IMR-90 (cell line): ENCODE data around the gene MMP24. TPM values are rescaled to one million over a fixed set of nuclear protein-coding genes. Genes with fewer than 3 reads are reported as not detected.

ENCODE experiments used
- ATAC-seq: fragments of 200-7000 bp; cut with Tn5 transposase; 2 replicates; pipeline ENCODE4 v1.9.1; 2020; ENCODE audit warnings: low read depth, mild to moderate bottlenecking, moderate library complexity
- BruUV-seq: library from RNA; stranded (reverse); fragments of 400-500 nt; replicated peaks from 2 replicates; lab custom pipeline; 2021; lab: Mats Ljungman, UMichigan
- CTCF ChIA-PET: fragments of 300-600 bp; formaldehyde crosslinking; extraction: SDS; loops from one replicate; lab custom pipeline; 2021; ENCODE audit warnings: antibody characterized with exemption; lab: Yijun Ruan, JAX
- POLR2A ChIA-PET: fragments of 300-600 bp; sonication (Branson Sonifier 250); formaldehyde crosslinking; loops from one replicate; lab custom pipeline; 2022; ENCODE audit warnings: antibody characterized with exemption; ENCODE audit not compliant: unreplicated experiment; lab: Charles Lee
- DNase-seq: peaks from one replicate; pipeline ENCODE4 v3.0.0; 2013
- H2AFZ ChIP-seq: replicated peaks from 2 replicates; pipeline ENCODE3; 2013; ENCODE audit warnings: low read length, mild to moderate bottlenecking; ENCODE audit not compliant: poor library complexity
- H2AK5ac ChIP-seq: 2 replicates; pipeline ENCODE4 v1.6.1; 2013; ENCODE audit warnings: low read depth, low read length, inconsistent platforms
- H2AK9ac ChIP-seq: replicated peaks from 2 replicates; pipeline ENCODE3; 2013; ENCODE audit warnings: mild to moderate bottlenecking, low read depth, low read length, moderate library complexity; ENCODE audit not compliant: poor library complexity
- H2BK120ac ChIP-seq: 2 replicates; pipeline ENCODE4 v1.6.1; 2013; ENCODE audit warnings: low read depth, low read length, inconsistent platforms
- H2BK15ac ChIP-seq: 3 replicates; pipeline ENCODE4 v1.6.1; 2013; ENCODE audit warnings: low read depth, low read length, inconsistent platforms
- H2BK20ac ChIP-seq: 2 replicates; pipeline ENCODE4 v1.6.1; 2013; ENCODE audit warnings: low read depth, mild to moderate bottlenecking, inconsistent platforms, low read length, moderate library complexity
- H2BK5ac ChIP-seq: 2 replicates; pipeline ENCODE4 v1.6.1; 2013; ENCODE audit warnings: mild to moderate bottlenecking, low read depth, low read length, inconsistent platforms; ENCODE audit not compliant: poor library complexity, severe bottlenecking
- H3K14ac ChIP-seq: replicated peaks from 2 replicates; pipeline ENCODE4 v1.6.1; 2013; ENCODE audit warnings: low read depth, low read length, inconsistent platforms
- H3K18ac ChIP-seq: 2 replicates; pipeline ENCODE4 v1.6.1; 2013; ENCODE audit warnings: low read depth, low read length, control low read depth
- H3K23ac ChIP-seq: 2 replicates; pipeline ENCODE4 v1.6.1; 2013; ENCODE audit warnings: low read depth, low read length, inconsistent platforms
- H3K27ac ChIP-seq: 2 replicates; pipeline ENCODE4 v1.5.1; 2013; ENCODE audit warnings: mild to moderate bottlenecking, control low read depth, low read length; ENCODE audit not compliant: insufficient read depth
- H3K27me3 ChIP-seq: 2 replicates; pipeline ENCODE4 v1.6.1; 2013; ENCODE audit warnings: low read length; ENCODE audit not compliant: control insufficient read depth, insufficient read depth
- H3K36me3 ChIP-seq: 2 replicates; pipeline ENCODE4 v1.6.1; 2013; ENCODE audit warnings: low read length, mixed read lengths; ENCODE audit not compliant: control insufficient read depth, insufficient read depth
- H3K4ac ChIP-seq: 2 replicates; pipeline ENCODE4 v1.6.1; 2013; ENCODE audit warnings: low read depth, low read length, inconsistent platforms
- H3K4me1 ChIP-seq: 2 replicates; pipeline ENCODE4 v1.6.1; 2013; ENCODE audit warnings: low read length, mixed read lengths; ENCODE audit not compliant: control insufficient read depth, insufficient read depth
- H3K4me2 ChIP-seq: 2 replicates; pipeline ENCODE4 v1.6.1; 2013; ENCODE audit warnings: low read depth, mild to moderate bottlenecking, control low read depth, low read length, moderate library complexity
- H3K4me3 ChIP-seq: 2 replicates; pipeline ENCODE4 v1.5.1; 2013; ENCODE audit warnings: low read depth, mild to moderate bottlenecking, control low read depth, low read length, moderate library complexity; ENCODE audit not compliant: insufficient read depth
- H3K56ac ChIP-seq: 2 replicates; pipeline ENCODE4 v1.6.1; 2013; ENCODE audit warnings: low read length, inconsistent platforms; ENCODE audit not compliant: insufficient read depth; ENCODE audit errors: extremely low read depth
- H3K79me1 ChIP-seq, 2 experiments: 2 replicates each; pipeline ENCODE4 v1.6.1; 2013; ENCODE audit warnings: low read length in 2 of 2, inconsistent platforms in 1 of 2, low read depth in 1 of 2
- H3K9ac ChIP-seq: 2 replicates; pipeline ENCODE4 v1.6.1; 2013; ENCODE audit warnings: low read depth, low read length, control low read depth
- H3K9me1 ChIP-seq: 2 replicates; pipeline ENCODE4 v1.6.1; 2013; ENCODE audit warnings: low read length, inconsistent platforms; ENCODE audit not compliant: insufficient read depth
- H3K9me3 ChIP-seq: 2 replicates; pipeline ENCODE4 v1.6.1; 2013; ENCODE audit warnings: low read length; ENCODE audit not compliant: control insufficient read depth, insufficient read depth
- H4K20me1 ChIP-seq: 2 replicates; pipeline ENCODE4 v1.6.1; 2013; ENCODE audit warnings: low read length, inconsistent platforms; ENCODE audit not compliant: insufficient read depth
- H4K5ac ChIP-seq: 2 replicates; pipeline ENCODE4 v1.6.1; 2013; ENCODE audit warnings: mild to moderate bottlenecking, low read depth, low read length, control low read depth
- H4K8ac ChIP-seq, 2 experiments: 2 replicates each; pipeline ENCODE4 v1.6.1; 2013; ENCODE audit warnings: low read depth in 2 of 2, low read length in 2 of 2, control low read depth in 1 of 2, inconsistent platforms in 1 of 2
- H4K91ac ChIP-seq: 2 replicates; pipeline ENCODE4 v1.6.1; 2013; ENCODE audit warnings: low read depth, low read length, inconsistent platforms; ENCODE audit not compliant: insufficient read depth
- BHLHE40 ChIP-seq: fragments of 150-350 bp; IDR thresholded peaks from 2 replicates; pipeline ENCODE4 v1.6.1; 2016; ENCODE audit warnings: mild to moderate bottlenecking, low read depth, low read length
- CEBPB ChIP-seq: IDR thresholded peaks from 2 replicates; pipeline ENCODE4 v1.6.1; 2012; ENCODE audit warnings: low read depth, low read length, improper control_type of control experiment
- CHD1 ChIP-seq: IDR thresholded peaks from 2 replicates; pipeline ENCODE4 v1.6.1; 2012; ENCODE audit warnings: low read depth, low read length, improper control_type of control experiment
- FOS ChIP-seq: fragments of 150-350 bp; IDR thresholded peaks from 2 replicates; pipeline ENCODE4 v1.6.1; 2016; ENCODE audit warnings: low read depth, low read length
- MAFK ChIP-seq: IDR thresholded peaks from 2 replicates; pipeline ENCODE4 v1.6.1; 2012; ENCODE audit warnings: low read depth, low read length, improper control_type of control experiment
- MAZ ChIP-seq: IDR thresholded peaks from 2 replicates; pipeline ENCODE4 v1.6.1; 2012; ENCODE audit warnings: low read depth, mild to moderate bottlenecking, low read length, improper control_type of control experiment, moderate library complexity, borderline replicate concordance
- MXI1 ChIP-seq: IDR thresholded peaks from 2 replicates; pipeline ENCODE4 v1.6.1; 2012; ENCODE audit warnings: low read depth, mild to moderate bottlenecking, low read length, moderate library complexity, borderline replicate concordance
- NFE2L2 ChIP-seq: fragments of 150-350 bp; IDR thresholded peaks from 2 replicates; pipeline ENCODE4 v1.6.1; 2016; ENCODE audit warnings: low read depth, mild to moderate bottlenecking, low read length
- POLR2A ChIP-seq: IDR thresholded peaks from 2 replicates; pipeline ENCODE4 v1.6.1; 2012; ENCODE audit warnings: mild to moderate bottlenecking, low read depth, low read length
- RAD21 ChIP-seq: IDR thresholded peaks from 2 replicates; pipeline ENCODE4 v1.6.1; 2012; ENCODE audit warnings: low read length, improper control_type of control experiment
- RCOR1 ChIP-seq: IDR thresholded peaks from 2 replicates; pipeline ENCODE4 v1.6.1; 2012; ENCODE audit warnings: mild to moderate bottlenecking, low read length, improper control_type of control experiment; ENCODE audit not compliant: insufficient replicate concordance
- RFX5 ChIP-seq: IDR thresholded peaks from 2 replicates; pipeline ENCODE4 v1.8.0; 2012; ENCODE audit warnings: low read depth, mild to moderate bottlenecking, low read length, moderate library complexity
- SMC3 ChIP-seq: fragments of 150-350 bp; IDR thresholded peaks from 2 replicates; pipeline ENCODE4 v1.6.1; 2016; ENCODE audit warnings: low read depth, mild to moderate bottlenecking, antibody characterized with exemption, low read length, moderate library complexity
- WGBS, 2 experiments: methylation state at CpG; one replicate each; pipeline versions ENCODE4 v1.1.5 to v1.1.7; 2013; ENCODE audit warnings: missing lambda C conversion rate in 2 of 2; ENCODE audit not compliant: insufficient read length in 1 of 2; ENCODE audit errors: extremely low coverage in 2 of 2; 5-methylcytosine and 5-hydroxymethylcytosine counted together
- dilution Hi-C: fragments of 300-500 bp; cut with HindIII; formaldehyde crosslinking; loops from one replicate; pipeline ENCODE4 v1.14.3; 2018; ENCODE audit warnings: low sequenced_read_pairs; ENCODE audit not compliant: unreplicated experiment
- in situ Hi-C: fragments of 300-500 bp; cut with MboI; formaldehyde crosslinking; loops from 3 replicates; pipeline ENCODE4 v1.14.3; 2019; ENCODE audit warnings: low sequenced_read_pairs, inconsistent platforms, mixed read lengths
- intact Hi-C: fragments of 100-400 bp; cut with micrococcal nuclease; formaldehyde crosslinking; loops from 2 replicates; pipeline ENCODE4 v1.10.0; 2022
- polyA plus RNA-seq, 3 experiments: library from polyadenylated mRNA; depleted of rRNA; stranded (reverse); fragments of >200 nt; gene quantifications; 2 replicates each; pipeline ENCODE4 v1.2.3, GENCODE V29; 2012; ENCODE audit warnings: low replicate concordance in 1 of 3
- total RNA-seq: library from RNA; depleted of rRNA; stranded (reverse); fragments of >200 nt; gene quantifications from 2 replicates; pipeline ENCODE4 v1.2.3, GENCODE V29; 2012
- TF ChIP-seq, protein P1 (sequence below): fragments of 150-350 bp; IDR thresholded peaks from 2 replicates; pipeline ENCODE4 v1.6.1; 2017; ENCODE audit warnings: mild to moderate bottlenecking, antibody characterized with exemption, low read length, low read depth
- TF ChIP-seq, protein P2 (sequence below): conservative IDR thresholded peaks from 2 replicates; pipeline ENCODE4 v1.5.1; 2012; ENCODE audit warnings: mild to moderate bottlenecking, low read depth, low read length, improper control_type of control experiment
- TF ChIP-seq, protein P3 (sequence below): fragments of 150-350 bp; IDR thresholded peaks from 2 replicates; pipeline ENCODE4 v1.6.1; 2016; ENCODE audit warnings: low read depth, mild to moderate bottlenecking, low read length, moderate library complexity, borderline replicate concordance

MMP24 gene
- total and polyA plus RNA-seq, 2 of the 4 experiments (the other 2 are of a cell fraction), result 0.36 to 0.79 TPM

DNA sequence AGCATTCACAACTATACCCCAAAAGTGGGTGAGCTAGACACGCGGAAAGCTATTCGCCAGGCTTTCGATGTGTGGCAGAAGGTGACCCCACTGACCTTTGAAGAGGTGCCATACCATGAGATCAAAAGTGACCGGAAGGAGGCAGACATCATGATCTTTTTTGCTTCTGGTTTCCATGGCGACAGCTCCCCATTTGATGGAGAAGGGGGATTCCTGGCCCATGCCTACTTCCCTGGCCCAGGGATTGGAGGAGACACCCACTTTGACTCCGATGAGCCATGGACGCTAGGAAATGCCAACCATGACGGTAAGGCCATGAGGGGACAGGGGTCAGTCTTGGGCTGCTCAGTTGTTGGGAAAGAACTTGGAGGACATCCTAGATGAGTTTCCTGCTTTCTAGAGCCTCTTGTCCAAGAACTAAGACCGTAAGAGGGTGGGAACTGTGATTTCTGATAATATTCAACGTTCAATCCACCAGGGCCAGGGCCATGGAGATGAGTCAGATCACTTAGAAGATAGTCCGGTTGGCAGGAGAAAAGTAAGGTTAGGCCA, 28.0 kb downstream of the MMP24 start:
- Histone ChIP-seq H3K79me1 (0 out of 4 replicates have a peak, but pooled peaks cover 0 to 3% of the 10 kb centered on the region in 2 experiments), H2AFZ (no peak overlapping the region), H4K20me1 (no peaks in the 10 kb centered on the region), H4K8ac (no peak overlapping the region), H3K27ac (no peak overlapping the region), H2BK20ac (no peak overlapping the region), H3K4me1 (0 out of 2 replicates have a peak, but pooled peaks cover 3% of the 10 kb centered on the region), H3K9ac (no peak overlapping the region), H2AK9ac (no peak overlapping the region), H3K4ac (no peak overlapping the region), H2BK120ac (no peak overlapping the region), H2BK15ac (no peak overlapping the region), H4K91ac (no peak overlapping the region), H3K23ac (no peak overlapping the region), H2BK5ac (no peak overlapping the region), H3K9me1 (no peaks in the 10 kb centered on the region; the same call in 1 of the 2 replicates), H3K36me3 (no peaks in the 10 kb centered on the region), H3K4me2 (no peak overlapping the region), H3K4me3 (no peak overlapping the region), H3K56ac (no peak overlapping the region), H2AK5ac (no peak overlapping the region), H3K14ac (no peak overlapping the region), H4K5ac (no peak overlapping the region), H3K18ac (no peak overlapping the region), H3K27me3 (no peaks in the 10 kb centered on the region), H3K9me3 (no peaks in the 10 kb centered on the region)
- in situ Hi-C loops, result loop anchor here (25.0 kb wide), 1 partner anchor 392 kb away; the partner anchor contains the start of gene GGT7
- no peak for ATAC-seq
- POLR2A ChIA-PET, result no interaction called here
- TF ChIP-seq NFE2L2 (no peak), MAZ (no peak), RCOR1 (no peak), SMC3 (no peak), MAFK (no peak), MXI1 (no peak), RAD21 (no peak), CEBPB (no peak), BHLHE40 (no peak), FOS (no peak), POLR2A (no peak), CHD1 (no peak), RFX5 (no peak)
- TF ChIP-seq, protein P1, sequence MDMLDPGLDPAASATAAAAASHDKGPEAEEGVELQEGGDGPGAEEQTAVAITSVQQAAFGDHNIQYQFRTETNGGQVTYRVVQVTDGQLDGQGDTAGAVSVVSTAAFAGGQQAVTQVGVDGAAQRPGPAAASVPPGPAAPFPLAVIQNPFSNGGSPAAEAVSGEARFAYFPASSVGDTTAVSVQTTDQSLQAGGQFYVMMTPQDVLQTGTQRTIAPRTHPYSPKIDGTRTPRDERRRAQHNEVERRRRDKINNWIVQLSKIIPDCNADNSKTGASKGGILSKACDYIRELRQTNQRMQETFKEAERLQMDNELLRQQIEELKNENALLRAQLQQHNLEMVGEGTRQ, result no peak
- TF ChIP-seq, protein P2, sequence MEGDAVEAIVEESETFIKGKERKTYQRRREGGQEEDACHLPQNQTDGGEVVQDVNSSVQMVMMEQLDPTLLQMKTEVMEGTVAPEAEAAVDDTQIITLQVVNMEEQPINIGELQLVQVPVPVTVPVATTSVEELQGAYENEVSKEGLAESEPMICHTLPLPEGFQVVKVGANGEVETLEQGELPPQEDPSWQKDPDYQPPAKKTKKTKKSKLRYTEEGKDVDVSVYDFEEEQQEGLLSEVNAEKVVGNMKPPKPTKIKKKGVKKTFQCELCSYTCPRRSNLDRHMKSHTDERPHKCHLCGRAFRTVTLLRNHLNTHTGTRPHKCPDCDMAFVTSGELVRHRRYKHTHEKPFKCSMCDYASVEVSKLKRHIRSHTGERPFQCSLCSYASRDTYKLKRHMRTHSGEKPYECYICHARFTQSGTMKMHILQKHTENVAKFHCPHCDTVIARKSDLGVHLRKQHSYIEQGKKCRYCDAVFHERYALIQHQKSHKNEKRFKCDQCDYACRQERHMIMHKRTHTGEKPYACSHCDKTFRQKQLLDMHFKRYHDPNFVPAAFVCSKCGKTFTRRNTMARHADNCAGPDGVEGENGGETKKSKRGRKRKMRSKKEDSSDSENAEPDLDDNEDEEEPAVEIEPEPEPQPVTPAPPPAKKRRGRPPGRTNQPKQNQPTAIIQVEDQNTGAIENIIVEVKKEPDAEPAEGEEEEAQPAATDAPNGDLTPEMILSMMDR, result no peak
- TF ChIP-seq, protein P3, sequence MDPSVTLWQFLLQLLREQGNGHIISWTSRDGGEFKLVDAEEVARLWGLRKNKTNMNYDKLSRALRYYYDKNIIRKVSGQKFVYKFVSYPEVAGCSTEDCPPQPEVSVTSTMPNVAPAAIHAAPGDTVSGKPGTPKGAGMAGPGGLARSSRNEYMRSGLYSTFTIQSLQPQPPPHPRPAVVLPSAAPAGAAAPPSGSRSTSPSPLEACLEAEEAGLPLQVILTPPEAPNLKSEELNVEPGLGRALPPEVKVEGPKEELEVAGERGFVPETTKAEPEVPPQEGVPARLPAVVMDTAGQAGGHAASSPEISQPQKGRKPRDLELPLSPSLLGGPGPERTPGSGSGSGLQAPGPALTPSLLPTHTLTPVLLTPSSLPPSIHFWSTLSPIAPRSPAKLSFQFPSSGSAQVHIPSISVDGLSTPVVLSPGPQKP, result no peak
- intact Hi-C loops, result no loop called here
- BruUV-seq, result no TSS peak
- WGBS, 2 experiments, result 74% methylated on average over 3 of the region's 12 CpGs; no CpG with 5 or more reads in 1 of the 2 experiments
- dilution Hi-C loops, result no loop called here
- CTCF ChIA-PET, result no interaction called here
- DNase-seq, result no peak
